Measurements from ENCODE around the gene GTF2IRD2.
A peak's percentile ranks its signal among the peaks of the same experiment; 100 is the strongest.
"Not testable (repeated sequence)": the region's sequence is repeated elsewhere in the genome, so short reads cannot be mapped to it uniquely, and the experiment has no call there.

Gene GTF2IRD2

DNA sequence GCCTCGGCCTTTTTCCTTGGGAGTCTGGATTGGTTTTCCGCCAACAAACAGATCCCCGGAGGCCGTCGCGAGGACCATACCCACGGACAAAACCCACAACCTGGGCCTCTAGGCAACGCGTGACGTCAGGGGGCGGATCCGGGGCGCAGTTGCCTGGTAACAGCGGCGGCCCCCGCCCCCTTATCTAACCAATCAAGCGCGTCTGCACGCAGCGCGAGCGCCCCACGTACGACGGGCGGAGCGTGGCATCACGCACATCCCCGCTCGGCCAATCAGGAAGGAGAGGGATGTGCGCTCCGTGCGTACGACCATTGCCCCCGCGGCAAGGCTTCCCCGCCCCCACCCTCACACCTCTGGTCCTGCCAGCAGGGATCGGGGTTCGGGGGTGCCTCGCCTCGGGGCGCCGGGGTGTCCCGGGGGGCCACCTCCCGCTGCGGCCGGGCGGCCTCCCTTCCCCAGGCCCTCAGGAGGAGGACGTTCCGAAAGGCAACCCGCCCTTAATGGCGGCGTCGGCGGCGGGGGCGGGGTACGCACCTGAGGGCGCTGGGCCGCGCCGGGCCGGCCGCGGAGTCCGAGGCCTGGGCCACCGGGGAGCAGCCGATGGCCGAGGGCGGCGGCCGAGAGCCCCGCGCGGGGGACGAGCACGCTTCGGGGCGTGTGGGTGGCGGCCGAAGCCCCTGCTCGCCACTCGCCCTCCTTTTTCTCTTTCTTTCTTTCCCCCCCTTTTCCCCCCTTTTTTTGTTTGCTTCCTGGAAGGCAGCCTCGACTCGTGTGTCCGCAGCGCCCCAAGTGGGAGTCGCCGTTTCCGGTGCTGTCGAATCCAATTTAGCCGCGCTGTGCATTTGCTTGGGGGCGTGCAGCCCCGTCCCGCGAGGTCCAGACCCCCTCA, at the start of gene GTF2IRD2:
GTF2IRD2 (minus strand) TSS at position 773 of the 889 bp plus-strand sequence. CDS start 15,227 bp downstream, outside the sequence.
- not testable (repeated sequence) for DNase-seq

DNA sequence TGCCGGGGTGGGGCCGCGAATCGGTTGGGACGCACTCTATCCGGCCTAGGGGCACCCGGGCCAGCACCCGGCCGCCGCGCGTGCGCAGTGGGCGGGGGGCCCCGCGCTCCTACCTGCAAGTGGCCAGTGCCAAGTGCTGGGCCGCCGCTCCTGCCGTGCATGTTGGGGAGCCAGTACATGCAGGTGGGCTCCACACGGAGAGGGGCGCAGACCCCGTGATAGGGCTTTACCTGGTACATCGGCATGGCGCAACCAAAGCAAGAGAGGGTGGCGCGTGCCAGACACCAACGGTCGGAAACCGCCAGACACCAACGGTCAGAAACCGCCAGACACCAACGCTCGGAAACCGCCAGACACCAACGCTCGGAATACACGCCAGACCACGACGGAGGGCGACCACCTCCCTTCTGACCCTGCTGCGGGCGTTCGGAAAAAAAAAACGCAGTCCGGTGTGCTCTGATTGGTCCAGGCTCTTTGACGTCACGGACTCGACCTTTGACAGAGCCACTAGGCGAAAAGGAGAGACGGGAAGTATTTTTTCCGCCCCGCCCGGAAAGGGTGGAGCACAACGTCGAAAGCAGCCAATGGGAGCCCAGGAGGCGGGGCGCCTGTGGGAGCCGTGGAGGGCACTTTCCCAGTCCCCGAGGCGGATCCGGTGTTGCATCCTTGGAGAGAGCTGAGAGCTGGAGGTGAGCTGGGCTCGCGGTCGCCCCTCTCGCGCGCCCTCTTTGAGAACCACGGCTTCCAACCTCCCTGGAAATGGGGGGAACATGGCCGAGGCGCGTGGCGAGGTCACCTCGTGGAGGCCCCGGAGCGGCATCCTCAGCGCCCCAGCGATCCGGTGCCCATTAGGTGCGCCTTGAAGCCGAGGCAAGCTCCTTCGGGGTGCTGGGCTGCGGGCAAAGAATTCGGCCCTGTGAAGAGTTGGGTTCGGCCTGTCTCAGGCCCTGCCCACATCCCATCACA, 39.0 kb upstream of the GTF2IRD2 start:
- peak; percentile 50 to 68 for DNase-seq

DNA sequence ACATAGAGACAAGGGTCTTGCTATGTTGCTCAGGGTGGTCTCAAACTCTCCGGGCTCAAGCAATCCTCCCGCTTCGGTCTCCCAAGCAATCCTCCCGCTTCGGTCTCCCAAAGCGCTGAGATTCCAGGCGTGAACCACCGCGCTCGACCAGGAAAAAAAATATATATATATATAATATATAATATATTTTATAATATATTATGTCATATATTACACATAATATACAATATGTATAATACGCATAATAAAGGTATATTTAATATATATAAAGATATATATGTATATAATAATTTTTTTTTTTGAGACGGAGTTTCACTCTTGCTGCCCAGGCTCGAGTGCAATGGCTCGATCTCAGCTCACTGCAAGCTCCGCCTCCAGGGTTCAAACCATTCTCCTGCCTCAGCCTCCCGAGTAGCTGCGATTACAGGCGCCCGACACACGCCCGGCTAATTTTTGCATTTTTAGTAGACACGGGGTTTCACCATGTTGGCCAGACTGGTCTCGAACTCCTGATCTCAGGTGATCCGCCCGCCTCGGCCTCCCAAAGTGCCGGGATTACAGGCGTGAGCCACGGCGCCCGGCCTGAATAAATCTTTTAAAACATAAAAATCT, 38.2 kb upstream of the GTF2IRD2 start:
- DNase-seq: not testable (repeated sequence)

- DNase-seq: not testable (repeated sequence)
Observed at GRCh38 chr7:74885295-74885694, 33.9 kb upstream of the GTF2IRD2 start.

DNA sequence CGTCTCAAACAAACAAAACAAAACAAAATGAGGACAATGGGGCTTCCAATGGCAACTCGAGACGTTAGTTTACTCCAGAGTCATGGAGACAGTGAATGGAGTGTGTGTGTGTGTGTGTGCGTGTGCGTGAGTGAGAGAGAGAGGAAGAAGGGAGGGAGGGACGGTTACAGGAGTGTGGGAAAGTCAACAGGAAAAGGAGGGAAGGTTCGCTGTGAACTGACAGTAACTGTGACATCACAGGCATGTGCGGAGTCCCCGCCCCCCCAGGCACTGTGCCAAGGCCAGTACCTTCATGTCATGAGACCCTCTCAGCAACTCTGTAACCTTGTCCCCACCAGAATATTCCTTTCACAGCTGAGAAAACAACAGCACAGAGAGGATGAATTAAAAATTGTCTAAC, 30.7 kb upstream of the GTF2IRD2 start:
- DNase-seq: not testable (repeated sequence)

DNA sequence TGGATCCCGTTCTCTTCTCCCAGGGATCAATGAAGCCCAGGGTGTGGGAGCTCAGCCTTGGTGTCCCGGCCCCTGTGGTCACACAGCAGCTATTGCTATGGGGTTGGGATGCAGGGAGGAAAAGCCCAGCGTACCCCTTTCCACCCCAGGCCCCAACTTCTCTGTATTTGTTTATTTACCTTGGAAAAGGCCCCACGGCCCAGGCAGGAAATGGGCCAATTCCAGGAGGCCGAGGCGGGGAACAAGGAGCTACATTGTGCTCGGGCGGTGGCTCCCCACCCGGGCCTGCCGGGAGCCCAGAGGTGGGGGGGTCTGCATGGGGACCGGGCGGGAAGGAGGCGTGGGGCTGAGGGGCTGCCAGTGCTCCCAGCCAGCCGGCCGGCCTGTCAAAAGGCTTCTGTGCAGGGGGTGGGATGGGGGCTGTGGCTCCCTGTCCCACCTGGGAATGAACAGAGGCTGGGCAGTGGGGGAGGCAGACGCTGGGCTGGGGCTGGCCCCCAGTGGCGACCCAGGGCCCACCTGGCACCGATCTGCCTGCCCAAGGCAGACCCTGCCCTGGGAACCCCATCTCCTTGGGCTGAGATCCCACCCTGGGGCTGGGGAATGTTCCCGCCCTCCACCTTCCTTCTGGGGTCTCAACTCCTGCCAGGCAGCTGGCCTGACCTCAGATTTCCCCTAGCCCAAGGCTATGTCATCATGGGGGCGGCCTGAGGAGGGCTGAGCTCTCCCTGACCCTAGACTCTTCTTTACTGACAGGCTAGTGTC, 23.5 kb upstream of the GTF2IRD2 start:
- not testable (repeated sequence) for DNase-seq

GRCh38 chr7:74874104-74874747, 22.8 kb upstream of the GTF2IRD2 start:
- DNase-seq: not testable (repeated sequence)

- not testable (repeated sequence) for DNase-seq
Observed at GRCh38 chr7:74872542-74872941, 21.1 kb upstream of the GTF2IRD2 start.

GRCh38 chr7:74865777-74866176, 14.4 kb upstream of the GTF2IRD2 start:
- DNase-seq: not testable (repeated sequence)

DNA sequence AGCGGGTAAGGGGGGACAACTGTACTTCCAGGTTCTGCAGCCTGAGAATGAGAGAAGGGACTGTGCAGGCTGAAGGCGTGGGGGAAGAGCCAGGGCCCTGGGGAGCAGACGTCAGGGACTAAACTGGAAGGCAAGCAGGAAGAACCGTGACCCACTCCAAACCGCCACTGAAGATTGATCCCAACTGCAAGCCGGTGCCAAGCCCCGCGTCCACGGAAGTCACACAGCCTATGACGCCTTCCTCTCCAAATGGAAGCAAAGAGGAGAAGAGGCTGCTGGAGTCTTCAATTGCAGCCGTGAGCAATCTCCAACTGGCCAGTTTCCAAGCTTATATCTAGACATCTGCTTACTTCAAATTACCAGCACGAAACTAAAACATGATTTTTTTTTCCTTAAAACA, 1.6 kb downstream of the GTF2IRD2 start:
- not testable (repeated sequence) for DNase-seq

DNA sequence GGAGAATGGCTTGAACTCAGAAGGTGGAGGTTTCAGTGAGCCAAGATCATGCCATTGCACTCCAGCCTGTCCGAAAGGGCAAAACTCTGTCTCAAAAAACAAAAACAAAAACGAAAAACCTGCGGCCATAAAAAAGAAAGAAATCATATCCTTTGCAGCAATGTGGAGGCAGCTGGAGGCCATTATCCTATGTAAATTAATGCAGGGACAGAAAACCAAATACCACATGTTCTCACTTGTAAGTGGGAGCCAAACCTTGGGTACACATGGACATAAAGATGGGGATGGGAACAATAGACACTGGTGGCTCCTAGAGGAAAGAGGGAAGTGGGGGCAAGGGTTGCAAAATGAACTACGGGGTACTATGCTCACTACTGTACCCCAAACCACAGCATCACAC, 21.0 kb downstream of the GTF2IRD2 start:
- not testable (repeated sequence) for DNase-seq

GRCh38 chr7:74829959-74830358, 21.4 kb downstream of the GTF2IRD2 start:
- not testable (repeated sequence) for DNase-seq

DNA sequence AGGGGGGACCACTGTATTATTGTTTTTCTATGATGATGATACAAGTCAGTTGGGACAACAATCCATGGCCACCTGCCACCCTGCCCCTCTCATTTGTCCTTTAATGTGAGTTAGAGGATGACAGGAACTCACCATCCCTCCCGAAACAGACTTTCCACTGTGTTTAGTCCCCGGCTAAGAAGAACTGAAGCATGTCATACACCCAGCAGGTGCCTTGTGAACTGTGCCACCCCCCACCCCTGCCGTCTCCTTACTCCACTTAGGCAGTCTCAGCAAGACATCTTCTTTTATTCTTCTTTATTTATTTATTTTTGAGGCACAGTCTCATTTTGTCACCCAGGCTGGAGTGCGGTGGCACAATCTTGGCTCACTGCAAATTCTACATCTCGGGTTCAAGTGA, 30.1 kb downstream of the GTF2IRD2 start:
- DNase-seq: not testable (repeated sequence)

DNA sequence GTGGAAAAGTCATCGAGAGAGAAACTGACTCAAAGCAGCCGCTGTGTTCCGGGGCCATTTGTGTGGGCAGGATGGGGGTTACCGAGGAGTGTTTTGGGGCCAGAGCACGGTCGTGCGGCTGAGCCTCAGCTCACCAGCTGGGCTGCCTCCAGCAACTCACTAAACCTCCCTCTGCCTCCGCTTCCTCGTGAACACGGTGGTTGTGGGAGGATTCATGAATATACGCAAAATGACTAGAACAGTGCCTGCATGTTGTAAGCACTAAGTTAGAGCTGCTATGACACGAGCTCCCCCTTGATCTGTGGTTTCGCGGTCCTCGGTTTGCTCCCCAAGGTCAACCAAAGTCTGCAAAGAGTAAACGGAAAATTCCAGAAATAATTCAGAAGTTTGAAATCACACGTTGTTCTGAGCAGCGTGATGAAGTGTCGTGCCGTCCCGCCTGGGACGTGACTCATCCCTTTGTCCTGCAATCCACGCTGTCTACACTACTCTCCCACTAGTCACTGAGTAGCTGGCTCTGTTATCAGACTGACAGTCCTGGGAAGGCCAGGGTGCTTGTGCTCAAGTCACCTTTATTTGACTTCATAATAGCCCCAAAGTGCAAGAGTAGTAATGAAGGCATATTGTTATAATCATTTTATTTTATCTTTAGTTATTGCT, 31.1 kb downstream of the GTF2IRD2 start:
- not testable (repeated sequence) for DNase-seq

DNA sequence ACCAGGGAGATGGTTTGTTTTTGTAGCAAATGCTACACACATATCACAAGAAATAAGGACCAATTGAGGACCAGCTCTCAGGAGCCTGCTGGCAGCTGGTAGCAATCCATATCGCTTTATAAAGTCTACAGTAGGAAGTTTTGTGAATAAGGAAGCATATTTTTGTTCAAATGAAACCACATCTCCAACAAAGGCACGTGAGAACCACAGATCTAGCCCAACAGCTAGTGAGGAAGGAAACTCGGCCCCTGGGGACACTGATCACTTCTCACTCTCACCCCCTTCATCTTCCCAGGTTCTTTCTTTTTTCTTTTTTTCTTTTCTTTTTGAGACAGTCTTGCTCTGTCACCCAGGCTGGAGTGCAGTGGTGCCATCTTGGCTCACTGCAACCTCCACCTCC, 35.5 kb downstream of the GTF2IRD2 start:
- DNase-seq: not testable (repeated sequence)

DNA sequence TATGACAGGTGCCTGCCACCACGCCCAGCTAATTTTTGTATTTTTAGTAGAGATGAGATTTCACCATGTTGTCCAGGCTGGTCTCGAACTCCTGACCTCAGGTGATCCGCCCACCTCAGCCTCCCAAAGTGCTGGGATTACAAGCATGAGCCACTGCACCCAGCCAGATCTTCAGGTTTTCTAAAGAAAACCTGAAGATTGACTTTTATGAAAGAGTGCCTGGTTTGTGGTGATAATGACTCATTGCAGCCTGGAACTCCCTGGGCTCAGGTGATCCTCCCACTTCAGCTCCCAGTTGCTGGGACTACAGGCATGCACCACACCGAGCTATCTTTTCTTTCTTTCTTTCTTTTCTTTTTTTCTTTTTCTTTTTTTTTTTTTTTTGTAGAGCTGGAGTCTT, 52.8 kb downstream of the GTF2IRD2 start:
- not testable (repeated sequence) for DNase-seq

- DNase-seq: not testable (repeated sequence)
Observed at GRCh38 chr7:74797848-74798622, 53.4 kb downstream of the GTF2IRD2 start.

DNA sequence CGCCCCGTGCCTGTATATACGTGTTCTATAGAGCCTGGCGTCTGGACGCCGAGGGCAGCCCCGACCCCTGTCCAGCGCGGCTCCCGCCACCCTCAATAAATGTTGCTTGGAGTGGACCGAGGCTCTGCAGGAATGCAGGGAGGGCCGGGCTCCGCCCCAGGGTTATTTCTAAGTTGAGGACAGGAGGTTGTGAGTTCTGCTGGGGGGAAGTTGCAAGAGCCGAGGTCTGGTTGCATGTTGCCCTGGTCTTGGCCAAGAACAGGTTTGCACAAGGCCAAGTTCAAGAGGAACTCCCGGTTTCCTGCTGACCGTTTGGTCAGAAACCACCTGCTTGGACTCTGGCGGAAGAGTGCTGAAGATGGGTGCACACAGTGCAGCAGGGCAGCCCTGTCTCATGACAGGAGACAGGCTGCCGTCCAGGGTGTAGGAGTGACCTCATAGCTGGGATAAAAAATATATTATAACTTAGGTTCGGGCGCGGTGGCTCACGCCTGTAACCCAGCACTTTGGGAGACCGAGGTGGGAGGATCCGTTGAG, 62.1 kb downstream of the GTF2IRD2 start:
- DNase-seq: not testable (repeated sequence)

DNA sequence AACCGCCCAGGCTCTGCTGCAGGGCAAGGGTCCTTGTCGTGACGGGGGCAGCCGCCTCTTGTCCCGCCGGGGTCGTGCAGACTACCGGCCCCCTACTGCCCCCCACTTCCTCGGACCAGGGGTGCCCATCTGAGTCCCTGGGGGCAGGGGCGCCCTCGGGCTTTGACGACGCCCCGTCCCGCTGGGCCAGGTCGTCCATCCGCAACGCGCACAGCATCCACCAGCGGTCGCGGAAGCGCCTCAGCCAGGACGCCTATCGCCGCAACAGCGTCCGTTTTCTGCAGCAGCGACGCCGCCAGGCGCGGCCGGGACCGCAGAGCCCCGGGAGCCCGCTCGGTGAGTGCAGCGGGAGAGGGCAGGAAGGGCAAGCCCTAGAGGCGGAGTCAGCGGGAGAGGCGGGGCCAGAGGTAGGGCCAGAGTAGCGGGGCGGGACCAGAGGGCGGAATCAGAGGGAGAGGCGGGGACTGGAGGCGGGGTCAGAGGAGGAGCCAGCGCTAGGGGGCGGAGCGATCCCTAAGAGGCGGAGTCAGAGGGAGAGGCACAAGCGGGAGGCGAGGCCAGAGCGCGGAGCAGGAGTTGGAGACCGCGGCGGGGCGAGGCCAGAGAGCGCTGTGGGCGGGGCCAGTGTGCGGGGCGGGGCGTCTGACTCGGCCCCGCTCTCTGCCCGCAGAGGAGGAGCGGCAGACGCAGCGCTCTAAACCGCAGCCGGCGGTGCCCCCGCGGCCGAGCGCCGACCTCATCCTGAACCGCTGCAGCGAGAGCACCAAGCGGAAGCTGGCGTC, 62.8 kb downstream of the GTF2IRD2 start:
- DNase-seq: peak; percentile 53 to 72

Data from AML-193 (cell line).